Measurements from ENCODE around the gene RGR.

The RGR gene

DNA sequence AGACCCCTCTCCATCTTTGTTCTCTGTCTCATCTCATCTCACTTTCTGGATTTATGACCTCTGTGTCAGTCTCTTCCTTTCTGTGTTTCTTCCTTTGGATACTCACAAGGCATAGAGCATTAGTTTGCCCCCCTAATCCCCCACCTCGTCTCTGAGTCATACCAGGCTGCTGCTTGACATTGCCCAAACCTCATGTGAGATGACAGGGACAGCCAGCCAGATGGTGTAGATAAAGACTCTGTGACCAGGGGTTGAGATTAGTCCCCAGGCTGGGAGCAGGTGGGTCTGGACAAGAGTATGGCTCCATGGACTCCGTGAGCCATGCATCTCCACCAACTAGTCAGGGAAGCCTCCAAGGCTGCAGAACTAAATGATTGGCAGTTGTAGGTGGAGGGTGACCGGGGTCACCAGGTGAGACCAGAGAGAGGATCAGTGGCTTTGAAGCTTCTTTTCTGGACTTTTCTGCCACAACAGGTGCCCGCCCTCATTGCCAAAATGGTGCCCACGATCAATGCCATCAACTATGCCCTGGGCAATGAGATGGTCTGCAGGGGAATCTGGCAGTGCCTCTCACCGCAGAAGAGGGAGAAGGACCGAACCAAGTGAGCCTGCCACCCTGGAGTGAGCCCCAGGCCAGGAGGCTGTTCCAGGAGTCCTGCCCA is 13.3 kb downstream of the RGR start:
- no peaks in the 10 kb centered on the region for H3K9me3 ChIP-seq (ENCODE audit: control insufficient read depth, insufficient read depth, low read depth, low read length)
- no peak overlapping the region for H3K27ac ChIP-seq (ENCODE audit: low read depth, low read length)
- peaks cover 4% of the 10 kb centered on the region for H3K4me1 ChIP-seq (ENCODE audit: control insufficient read depth, insufficient read depth, low read length)
- no peaks in the 10 kb centered on the region for H3K36me3 ChIP-seq (ENCODE audit: control insufficient read depth, insufficient read depth, low read length)
- no peak overlapping the region for H3K4me3 ChIP-seq (ENCODE audit: low read depth, low read length)
- peaks cover 9% of the 10 kb centered on the region for H3K27me3 ChIP-seq (ENCODE audit: control insufficient read depth, insufficient read depth, low read length)
- H3K9ac ChIP-seq (ENCODE audit: low read length), result no peak overlapping the region

GRCh38 chr10:84261236-84261915 is 16.5 kb downstream of the RGR start:
- peaks cover 6% of the 10 kb centered on the region for H3K27me3 ChIP-seq (ENCODE audit: control insufficient read depth, insufficient read depth, low read length)
- H3K4me1 ChIP-seq (ENCODE audit: control insufficient read depth, insufficient read depth, low read length), result peaks cover 9% of the 10 kb centered on the region
- H3K4me3 ChIP-seq (ENCODE audit: low read depth, low read length), result no peak overlapping the region
- H3K9ac ChIP-seq (ENCODE audit: low read length), result no peak overlapping the region
- H3K36me3 ChIP-seq (ENCODE audit: control insufficient read depth, insufficient read depth, low read length), result no peaks in the 10 kb centered on the region
- no peak overlapping the region for H3K27ac ChIP-seq (ENCODE audit: low read depth, low read length)
- no peaks in the 10 kb centered on the region for H3K9me3 ChIP-seq (ENCODE audit: control insufficient read depth, insufficient read depth, low read depth, low read length)

DNA sequence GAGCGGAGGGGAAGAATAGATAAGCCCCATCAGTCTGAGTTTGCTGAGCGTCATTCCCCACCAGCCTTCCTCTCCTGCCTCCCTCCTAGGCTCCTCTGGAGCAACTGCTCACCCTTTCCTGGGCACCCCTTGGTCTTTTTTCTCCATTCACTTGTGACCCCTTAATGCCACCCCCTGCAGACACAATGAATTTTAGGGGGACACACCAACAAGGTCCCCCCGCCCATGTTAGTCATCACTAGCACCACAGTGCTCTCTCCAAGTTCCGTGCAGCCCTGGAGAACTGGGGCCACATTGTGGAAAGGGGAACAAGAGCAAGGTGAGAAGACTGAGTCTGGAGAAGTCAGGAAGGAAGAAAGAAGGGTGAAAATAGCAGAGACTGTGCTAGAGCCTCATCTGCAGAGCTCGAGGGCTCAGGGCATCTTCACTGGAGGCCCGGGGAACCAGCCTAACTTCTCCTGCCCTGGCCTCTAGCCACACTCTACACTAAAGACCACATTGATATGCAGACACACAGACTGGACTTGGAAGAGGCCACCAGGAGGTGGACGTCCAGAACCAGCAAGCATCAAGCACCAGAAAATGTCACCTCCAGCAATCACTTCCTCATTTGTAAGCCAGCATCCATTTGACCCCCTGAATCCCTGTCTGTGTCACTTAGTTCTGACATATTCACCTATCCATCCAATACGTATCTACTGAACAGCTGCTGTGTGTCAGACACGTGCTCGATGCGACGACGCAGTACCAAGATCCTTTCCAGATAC is 17.5 kb downstream of the RGR start:
- H3K9me3 ChIP-seq (ENCODE audit: control insufficient read depth, insufficient read depth, low read depth, low read length), result no peaks in the 10 kb centered on the region
- H3K4me3 ChIP-seq (ENCODE audit: low read depth, low read length), result no peak overlapping the region
- no peaks in the 10 kb centered on the region for H3K36me3 ChIP-seq (ENCODE audit: control insufficient read depth, insufficient read depth, low read length)
- H3K9ac ChIP-seq (ENCODE audit: low read length), result no peak overlapping the region
- no peaks in the 10 kb centered on the region for H3K27me3 ChIP-seq (ENCODE audit: control insufficient read depth, insufficient read depth, low read length)
- H3K27ac ChIP-seq (ENCODE audit: low read depth, low read length), result no peak overlapping the region
- peaks cover 7% of the 10 kb centered on the region for H3K4me1 ChIP-seq (ENCODE audit: control insufficient read depth, insufficient read depth, low read length)

- Histone ChIP-seq H3K27ac (ENCODE audit: low read depth, low read length) (no peak overlapping the region), H3K36me3 (ENCODE audit: control insufficient read depth, insufficient read depth, low read length) (no peaks in the 10 kb centered on the region), H3K4me1 (ENCODE audit: control insufficient read depth, insufficient read depth, low read length) (peaks cover 9% of the 10 kb centered on the region; the same call in 1 of the 2 replicates), H3K9me3 (ENCODE audit: control insufficient read depth, insufficient read depth, low read depth, low read length) (no peaks in the 10 kb centered on the region), H3K9ac (ENCODE audit: low read length) (no peak overlapping the region), H3K4me3 (ENCODE audit: low read depth, low read length) (no peak overlapping the region), H3K27me3 (ENCODE audit: control insufficient read depth, insufficient read depth, low read length) (no peaks in the 10 kb centered on the region)
These were observed 18.9 kb downstream of the RGR start for GRCh38 chr10:84263716-84264115.

GRCh38 chr10:84264611-84265141 is 19.8 kb downstream of the RGR start:
- Histone ChIP-seq H3K9ac (ENCODE audit: low read length) (no peak overlapping the region), H3K4me3 (ENCODE audit: low read depth, low read length) (no peak overlapping the region; the same call in 1 of the 2 replicates), H3K4me1 (ENCODE audit: control insufficient read depth, insufficient read depth, low read length) (peaks cover 9% of the 10 kb centered on the region; the same call in 1 of the 2 replicates), H3K27me3 (ENCODE audit: control insufficient read depth, insufficient read depth, low read length) (no peaks in the 10 kb centered on the region), H3K9me3 (ENCODE audit: control insufficient read depth, insufficient read depth, low read depth, low read length) (no peaks in the 10 kb centered on the region), H3K27ac (ENCODE audit: low read depth, low read length) (no peak overlapping the region), H3K36me3 (ENCODE audit: control insufficient read depth, insufficient read depth, low read length) (no peaks in the 10 kb centered on the region)

DNA sequence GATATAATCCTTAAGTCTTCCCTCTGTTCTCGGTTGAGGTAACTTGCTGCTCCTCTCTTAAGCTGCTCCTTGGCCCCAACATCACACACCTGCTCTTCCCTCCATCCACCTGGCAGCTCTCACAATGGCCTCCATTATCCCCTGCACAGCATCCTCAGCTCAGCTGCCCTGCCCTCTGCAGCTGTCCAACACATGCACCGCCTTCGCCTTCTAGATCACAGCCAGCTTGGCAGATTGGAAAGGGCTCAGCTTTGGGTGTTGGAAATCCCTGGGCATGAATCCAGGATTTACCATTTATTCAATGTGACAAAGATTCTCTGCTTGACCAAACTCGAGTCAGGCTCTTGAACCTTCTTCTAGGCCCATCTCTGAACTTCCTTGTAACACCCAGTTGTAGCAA is 20.6 kb downstream of the RGR start:
- H3K27ac ChIP-seq (ENCODE audit: low read depth, low read length), result no peak overlapping the region
- H3K27me3 ChIP-seq (ENCODE audit: control insufficient read depth, insufficient read depth, low read length), result no peaks in the 10 kb centered on the region
- H3K4me3 ChIP-seq (ENCODE audit: low read depth, low read length), result no peak overlapping the region
- no peak overlapping the region for H3K9ac ChIP-seq (ENCODE audit: low read length)
- H3K9me3 ChIP-seq (ENCODE audit: control insufficient read depth, insufficient read depth, low read depth, low read length), result no peaks in the 10 kb centered on the region
- H3K36me3 ChIP-seq (ENCODE audit: control insufficient read depth, insufficient read depth, low read length), result no peaks in the 10 kb centered on the region
- peaks cover 9% of the 10 kb centered on the region; the same call in 1 of the 2 replicates for H3K4me1 ChIP-seq (ENCODE audit: control insufficient read depth, insufficient read depth, low read length)

GRCh38 chr10:84267503-84268126 is 22.8 kb downstream of the RGR start:
- H3K4me3 ChIP-seq (ENCODE audit: low read depth, low read length), result no peak overlapping the region
- H3K9ac ChIP-seq (ENCODE audit: low read length), result no peak overlapping the region
- H3K9me3 ChIP-seq (ENCODE audit: control insufficient read depth, insufficient read depth, low read depth, low read length), result no peaks in the 10 kb centered on the region
- no peaks in the 10 kb centered on the region for H3K36me3 ChIP-seq (ENCODE audit: control insufficient read depth, insufficient read depth, low read length)
- no peak overlapping the region for H3K27ac ChIP-seq (ENCODE audit: low read depth, low read length)
- peaks cover 9% of the 10 kb centered on the region; the same call in 1 of the 2 replicates for H3K4me1 ChIP-seq (ENCODE audit: control insufficient read depth, insufficient read depth, low read length)
- H3K27me3 ChIP-seq (ENCODE audit: control insufficient read depth, insufficient read depth, low read length), result no peaks in the 10 kb centered on the region

GRCh38 chr10:84269162-84269561 is 24.3 kb downstream of the RGR start:
- Histone ChIP-seq H3K27me3 (ENCODE audit: control insufficient read depth, insufficient read depth, low read length) (no peaks in the 10 kb centered on the region), H3K9ac (ENCODE audit: low read length) (no peak overlapping the region), H3K9me3 (ENCODE audit: control insufficient read depth, insufficient read depth, low read depth, low read length) (no peaks in the 10 kb centered on the region), H3K4me3 (ENCODE audit: low read depth, low read length) (no peak overlapping the region), H3K36me3 (ENCODE audit: control insufficient read depth, insufficient read depth, low read length) (no peaks in the 10 kb centered on the region), H3K27ac (ENCODE audit: low read depth, low read length) (no peak overlapping the region), H3K4me1 (ENCODE audit: control insufficient read depth, insufficient read depth, low read length) (peaks cover 9% of the 10 kb centered on the region; the same call in 1 of the 2 replicates)

- Histone ChIP-seq H3K4me3 (ENCODE audit: low read depth, low read length) (no peak overlapping the region), H3K9ac (ENCODE audit: low read length) (no peak overlapping the region), H3K27me3 (ENCODE audit: control insufficient read depth, insufficient read depth, low read length) (no peaks in the 10 kb centered on the region), H3K9me3 (ENCODE audit: control insufficient read depth, insufficient read depth, low read depth, low read length) (no peaks in the 10 kb centered on the region), H3K27ac (ENCODE audit: low read depth, low read length) (no peak overlapping the region), H3K36me3 (ENCODE audit: control insufficient read depth, insufficient read depth, low read length) (no peaks in the 10 kb centered on the region), H3K4me1 (ENCODE audit: control insufficient read depth, insufficient read depth, low read length) (peaks cover 8% of the 10 kb centered on the region; the same call in 1 of the 2 replicates)
These were observed 24.9 kb downstream of the RGR start for GRCh38 chr10:84269773-84270172.

DNA sequence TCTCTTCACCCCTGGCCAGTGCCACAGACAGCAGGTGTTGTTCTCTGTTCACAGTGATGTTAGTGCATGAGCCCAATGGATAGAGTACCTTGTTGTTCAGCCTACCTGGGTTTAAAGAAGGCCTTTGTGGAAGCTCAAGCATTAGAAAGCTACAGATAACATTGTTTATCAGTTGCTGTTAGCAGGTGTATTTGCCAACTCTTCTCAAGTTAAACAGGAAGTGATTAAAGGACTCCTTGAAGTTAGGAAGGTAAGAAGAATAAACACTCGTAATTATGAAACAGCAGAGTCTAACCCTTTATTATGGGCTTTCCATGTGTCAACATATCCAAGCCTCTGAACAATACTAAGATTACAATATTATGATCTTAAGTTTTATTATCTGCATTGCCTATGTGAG is 25.9 kb downstream of the RGR start:
- no peaks in the 10 kb centered on the region for H3K27me3 ChIP-seq (ENCODE audit: control insufficient read depth, insufficient read depth, low read length)
- peaks cover 4% of the 10 kb centered on the region; the same call in 1 of the 2 replicates for H3K4me1 ChIP-seq (ENCODE audit: control insufficient read depth, insufficient read depth, low read length)
- no peak overlapping the region for H3K9ac ChIP-seq (ENCODE audit: low read length)
- H3K4me3 ChIP-seq (ENCODE audit: low read depth, low read length), result no peak overlapping the region
- no peak overlapping the region for H3K27ac ChIP-seq (ENCODE audit: low read depth, low read length)
- H3K9me3 ChIP-seq (ENCODE audit: control insufficient read depth, insufficient read depth, low read depth, low read length), result no peaks in the 10 kb centered on the region
- no peaks in the 10 kb centered on the region for H3K36me3 ChIP-seq (ENCODE audit: control insufficient read depth, insufficient read depth, low read length)

All from HUES6 (cell line).